ENCODE measurements around the gene GNA15. TPM values are rescaled to one million over a fixed set of nuclear protein-coding genes. Genes with fewer than 3 reads are reported as not detected.
A peak's percentile ranks its signal among the peaks of the same experiment; 100 is the strongest.

The GNA15 gene
- total and polyA plus RNA-seq, 2 donors, result 21.8 to 58.5 TPM

GRCh38 chr19:3157096-3157845 is 21.4 kb downstream of the GNA15 start:
- 93% methylated on average over 23 of the region's 23 CpGs for WGBS
- peaks cover 16 to 30% of the 10 kb centered on the region in 2 donors for H3K4me1 ChIP-seq (ENCODE audit: control insufficient read depth in 2 of 2, insufficient read depth in 2 of 2, low read length in 2 of 2)
- H3K4me3 ChIP-seq (ENCODE audit: low read length in 2 of 2), result no peak overlapping the region
- H3K27me3 ChIP-seq (ENCODE audit: control insufficient read depth in 2 of 2, insufficient read depth in 1 of 2, low read length in 1 of 2), result no peaks in the 10 kb centered on the region
- peaks cover 60 to 73% of the 10 kb centered on the region in 2 donors for H3K36me3 ChIP-seq (ENCODE audit: control insufficient read depth in 2 of 2, insufficient read depth in 2 of 2, low read length in 1 of 2)
- DNase-seq (ENCODE audit: low read depth in 6 of 9, low spot score in 9 of 9), result no peak
- peak overlapping the region in 1 of 2 donors; percentile 49 for H3K27ac ChIP-seq (ENCODE audit: low read depth in 1 of 2, low read length in 1 of 2)
- H3K9me3 ChIP-seq (ENCODE audit: control insufficient read depth in 2 of 2, insufficient read depth in 1 of 2, low read length in 1 of 2), result peaks cover under 1 to 24% of the 10 kb centered on the region in 2 donors

GRCh38 chr19:3159565-3159964 is 23.7 kb downstream of the GNA15 start:
- Histone ChIP-seq H3K4me3 (ENCODE audit: low read length in 2 of 2) (no peak overlapping the region), H3K27ac (ENCODE audit: low read depth in 1 of 2, low read length in 1 of 2) (no peak overlapping the region), H3K36me3 (ENCODE audit: control insufficient read depth in 2 of 2, insufficient read depth in 2 of 2, low read length in 1 of 2) (peaks cover 72 to 80% of the 10 kb centered on the region in 2 donors), H3K9me3 (ENCODE audit: control insufficient read depth in 2 of 2, insufficient read depth in 1 of 2, low read length in 1 of 2) (peaks cover 3 to 34% of the 10 kb centered on the region in 2 donors), H3K4me1 (ENCODE audit: control insufficient read depth in 2 of 2, insufficient read depth in 2 of 2, low read length in 2 of 2) (peaks cover 13 to 34% of the 10 kb centered on the region in 2 donors), H3K27me3 (ENCODE audit: control insufficient read depth in 2 of 2, insufficient read depth in 1 of 2, low read length in 1 of 2) (no peaks in the 10 kb centered on the region)
- no peak for DNase-seq (ENCODE audit: low read depth in 6 of 9, low spot score in 9 of 9)
- 96% methylated on average over 8 of the region's 8 CpGs for WGBS

- Histone ChIP-seq H3K27ac (ENCODE audit: low read depth in 1 of 2, low read length in 1 of 2) (no peak overlapping the region), H3K27me3 (ENCODE audit: control insufficient read depth in 2 of 2, insufficient read depth in 1 of 2, low read length in 1 of 2) (no peaks in the 10 kb centered on the region), H3K9me3 (ENCODE audit: control insufficient read depth in 2 of 2, insufficient read depth in 1 of 2, low read length in 1 of 2) (peaks cover 3 to 28% of the 10 kb centered on the region in 2 donors), H3K4me1 (ENCODE audit: control insufficient read depth in 2 of 2, insufficient read depth in 2 of 2, low read length in 2 of 2) (peaks cover 9 to 27% of the 10 kb centered on the region in 2 donors), H3K36me3 (ENCODE audit: control insufficient read depth in 2 of 2, insufficient read depth in 2 of 2, low read length in 1 of 2) (peaks cover 72 to 85% of the 10 kb centered on the region in 2 donors), H3K4me3 (ENCODE audit: low read length in 2 of 2) (no peak overlapping the region)
- 97% methylated on average over 3 of the region's 3 CpGs for WGBS
- DNase-seq (ENCODE audit: low read depth in 6 of 9, low spot score in 9 of 9), result no peak
These were observed 24.4 kb downstream of the GNA15 start for GRCh38 chr19:3160219-3160618.

- peaks cover 3 to 18% of the 10 kb centered on the region in 2 donors for H3K9me3 ChIP-seq (ENCODE audit: control insufficient read depth in 2 of 2, insufficient read depth in 1 of 2, low read length in 1 of 2)
- no peak overlapping the region for H3K27ac ChIP-seq (ENCODE audit: low read depth in 1 of 2, low read length in 1 of 2)
- H3K27me3 ChIP-seq (ENCODE audit: control insufficient read depth in 2 of 2, insufficient read depth in 1 of 2, low read length in 1 of 2), result no peaks in the 10 kb centered on the region
- H3K4me1 ChIP-seq (ENCODE audit: control insufficient read depth in 2 of 2, insufficient read depth in 2 of 2, low read length in 2 of 2), result peaks cover 0 to 15% of the 10 kb centered on the region in 2 donors
- DNase-seq (ENCODE audit: low read depth in 6 of 9, low spot score in 9 of 9), result no peak
- H3K36me3 ChIP-seq (ENCODE audit: control insufficient read depth in 2 of 2, insufficient read depth in 2 of 2, low read length in 1 of 2), result peaks cover 70 to 78% of the 10 kb centered on the region in 2 donors
- H3K4me3 ChIP-seq (ENCODE audit: low read length in 2 of 2), result no peak overlapping the region
- 96% methylated on average over 4 of the region's 4 CpGs for WGBS
These were observed 25.6 kb downstream of the GNA15 start for GRCh38 chr19:3161453-3161852.

GRCh38 chr19:3162418-3163229 is 26.8 kb downstream of the GNA15 start:
- no peak overlapping the region for H3K4me3 ChIP-seq (ENCODE audit: low read length in 2 of 2)
- H3K27ac ChIP-seq (ENCODE audit: low read depth in 1 of 2, low read length in 1 of 2), result no peak overlapping the region
- peak in 1 of 9 donors; percentile 32 for DNase-seq (ENCODE audit: low read depth in 6 of 9, low spot score in 9 of 9)
- 93% methylated on average over 38 of the region's 38 CpGs for WGBS
- H3K9me3 ChIP-seq (ENCODE audit: control insufficient read depth in 2 of 2, insufficient read depth in 1 of 2, low read length in 1 of 2), result peaks cover 3 to 18% of the 10 kb centered on the region in 2 donors
- H3K36me3 ChIP-seq (ENCODE audit: control insufficient read depth in 2 of 2, insufficient read depth in 2 of 2, low read length in 1 of 2), result peaks cover 61 to 69% of the 10 kb centered on the region in 2 donors
- peaks cover 0 to 7% of the 10 kb centered on the region in 2 donors for H3K4me1 ChIP-seq (ENCODE audit: control insufficient read depth in 2 of 2, insufficient read depth in 2 of 2, low read length in 2 of 2)
- H3K27me3 ChIP-seq (ENCODE audit: control insufficient read depth in 2 of 2, insufficient read depth in 1 of 2, low read length in 1 of 2), result no peaks in the 10 kb centered on the region

- Histone ChIP-seq H3K4me1 (ENCODE audit: control insufficient read depth in 2 of 2, insufficient read depth in 2 of 2, low read length in 2 of 2) (peaks cover 0 to 7% of the 10 kb centered on the region in 2 donors), H3K9me3 (ENCODE audit: control insufficient read depth in 2 of 2, insufficient read depth in 1 of 2, low read length in 1 of 2) (peaks cover 3 to 18% of the 10 kb centered on the region in 2 donors), H3K27ac (ENCODE audit: low read depth in 1 of 2, low read length in 1 of 2) (no peak overlapping the region), H3K36me3 (ENCODE audit: control insufficient read depth in 2 of 2, insufficient read depth in 2 of 2, low read length in 1 of 2) (peaks cover 56 to 66% of the 10 kb centered on the region in 2 donors), H3K4me3 (ENCODE audit: low read length in 2 of 2) (no peak overlapping the region), H3K27me3 (ENCODE audit: control insufficient read depth in 2 of 2, insufficient read depth in 1 of 2, low read length in 1 of 2) (no peaks in the 10 kb centered on the region)
- WGBS, result 74% methylated on average over 27 of the region's 27 CpGs
- DNase-seq (ENCODE audit: low read depth in 6 of 9, low spot score in 9 of 9), result peak in 4 of 9 donors; percentile 61 to 80 (median 69)
These were observed 27.5 kb downstream of the GNA15 start for GRCh38 chr19:3163230-3163886.

- no peak for DNase-seq (ENCODE audit: low read depth in 6 of 9, low spot score in 9 of 9)
These were observed 28.1 kb downstream of the GNA15 start for GRCh38 chr19:3163943-3164342.

GRCh38 chr19:3167533-3168272 is 31.9 kb downstream of the GNA15 start:
- peaks cover 29% of the 10 kb centered on the region in 2 donors for H3K36me3 ChIP-seq (ENCODE audit: control insufficient read depth in 2 of 2, insufficient read depth in 2 of 2, low read length in 1 of 2)
- H3K4me1 ChIP-seq (ENCODE audit: control insufficient read depth in 2 of 2, insufficient read depth in 2 of 2, low read length in 2 of 2), result peaks cover 0 to 7% of the 10 kb centered on the region in 2 donors
- no peak for DNase-seq (ENCODE audit: low read depth in 6 of 9, low spot score in 9 of 9)
- H3K27me3 ChIP-seq (ENCODE audit: control insufficient read depth in 2 of 2, insufficient read depth in 1 of 2, low read length in 1 of 2), result no peaks in the 10 kb centered on the region
- H3K9me3 ChIP-seq (ENCODE audit: control insufficient read depth in 2 of 2, insufficient read depth in 1 of 2, low read length in 1 of 2), result peaks cover 0 to 9% of the 10 kb centered on the region in 2 donors
- no peak overlapping the region for H3K27ac ChIP-seq (ENCODE audit: low read depth in 1 of 2, low read length in 1 of 2)
- H3K4me3 ChIP-seq (ENCODE audit: low read length in 2 of 2), result no peak overlapping the region
- WGBS, result 90% methylated on average over 13 of the region's 13 CpGs

More at GRCh38 chr19:3163943-3164342, 28.1 kb downstream of the GNA15 start:
- H3K4me1 ChIP-seq (ENCODE audit: control insufficient read depth in 2 of 2, insufficient read depth in 2 of 2, low read length in 2 of 2), result peaks cover 0 to 7% of the 10 kb centered on the region in 2 donors
- H3K9me3 ChIP-seq (ENCODE audit: control insufficient read depth in 2 of 2, insufficient read depth in 1 of 2, low read length in 1 of 2), result peaks cover 3 to 18% of the 10 kb centered on the region in 2 donors
- peaks cover 56 to 61% of the 10 kb centered on the region in 2 donors for H3K36me3 ChIP-seq (ENCODE audit: control insufficient read depth in 2 of 2, insufficient read depth in 2 of 2, low read length in 1 of 2)
- no peak overlapping the region for H3K4me3 ChIP-seq (ENCODE audit: low read length in 2 of 2)
- WGBS, result 96% methylated on average over 7 of the region's 7 CpGs
- H3K27me3 ChIP-seq (ENCODE audit: control insufficient read depth in 2 of 2, insufficient read depth in 1 of 2, low read length in 1 of 2), result no peaks in the 10 kb centered on the region
- H3K27ac ChIP-seq (ENCODE audit: low read depth in 1 of 2, low read length in 1 of 2), result no peak overlapping the region
